H1 (cell line): Measurements from ENCODE around the gene NUSAP1. TPM values are rescaled to one million over a fixed set of nuclear protein-coding genes. Genes with fewer than 3 reads are reported as not detected.

Source experiments
- CEBPB ChIP-seq: IDR thresholded peaks from 2 replicates; pipeline ENCODE4 v1.6.1; 2012; ENCODE audit warnings: low read depth, low read length
- POU5F1 ChIP-seq: IDR thresholded peaks from 2 replicates; pipeline ENCODE4 v1.6.1; 2011; ENCODE audit warnings: low read depth, mild to moderate bottlenecking, low read length, moderate library complexity
- RBBP5 ChIP-seq: IDR thresholded peaks from 2 replicates; pipeline ENCODE4 v1.7.1; 2012; ENCODE audit warnings: low read depth, mild to moderate bottlenecking, inconsistent platforms, low read length, moderate library complexity, borderline replicate concordance
- polyA plus RNA-seq, 7 experiments: library from polyadenylated mRNA; depleted of rRNA in 3 of 7; stranded (reverse) in 5 of 7; unstranded in 2 of 7; fragments of >200 nt in 5 of 7; fragments of 200-250 nt in 2 of 7; gene quantifications; 1 replicate in 5 of 7; 2 replicates in 1 of 7; 4 replicates in 1 of 7; pipeline versions ENCODE4 v1.2.1 to v1.2.3, GENCODE V29; 2011 to 2013; ENCODE audit warnings: missing spikeins in 2 of 7, mixed read lengths in 2 of 7
- total RNA-seq: library from RNA; stranded (reverse); fragmentation: NEBNext Ultra II Directional; extraction: Animal tissue kit (Norgen Biotek cat#: 25700); gene quantifications from 2 replicates; pipeline ENCODE4 v1.2.1, GENCODE V29; 2021

The NUSAP1 gene
- total and polyA plus RNA-seq, 2 of the 8 experiments (the other 6 are each of a cell fraction or from before 2014, with no cell fraction given): 60.8 to 144 TPM

- TF ChIP-seq RBBP5 (no peak), CEBPB (no peak), POU5F1 (no peak)
Observed at GRCh38 chr15:41411031-41411430, 78.3 kb downstream of the NUSAP1 start (continued).
